ENCODE measurements around the gene HOXA7. TPM values are rescaled to one million over a fixed set of nuclear protein-coding genes. Genes with fewer than 3 reads are reported as not detected.
A peak's percentile ranks its signal among the peaks of the same experiment; 100 is the strongest.

Gene HOXA7
- total RNA-seq, 1 experiment from 2014 or later: 2.6 TPM

DNA sequence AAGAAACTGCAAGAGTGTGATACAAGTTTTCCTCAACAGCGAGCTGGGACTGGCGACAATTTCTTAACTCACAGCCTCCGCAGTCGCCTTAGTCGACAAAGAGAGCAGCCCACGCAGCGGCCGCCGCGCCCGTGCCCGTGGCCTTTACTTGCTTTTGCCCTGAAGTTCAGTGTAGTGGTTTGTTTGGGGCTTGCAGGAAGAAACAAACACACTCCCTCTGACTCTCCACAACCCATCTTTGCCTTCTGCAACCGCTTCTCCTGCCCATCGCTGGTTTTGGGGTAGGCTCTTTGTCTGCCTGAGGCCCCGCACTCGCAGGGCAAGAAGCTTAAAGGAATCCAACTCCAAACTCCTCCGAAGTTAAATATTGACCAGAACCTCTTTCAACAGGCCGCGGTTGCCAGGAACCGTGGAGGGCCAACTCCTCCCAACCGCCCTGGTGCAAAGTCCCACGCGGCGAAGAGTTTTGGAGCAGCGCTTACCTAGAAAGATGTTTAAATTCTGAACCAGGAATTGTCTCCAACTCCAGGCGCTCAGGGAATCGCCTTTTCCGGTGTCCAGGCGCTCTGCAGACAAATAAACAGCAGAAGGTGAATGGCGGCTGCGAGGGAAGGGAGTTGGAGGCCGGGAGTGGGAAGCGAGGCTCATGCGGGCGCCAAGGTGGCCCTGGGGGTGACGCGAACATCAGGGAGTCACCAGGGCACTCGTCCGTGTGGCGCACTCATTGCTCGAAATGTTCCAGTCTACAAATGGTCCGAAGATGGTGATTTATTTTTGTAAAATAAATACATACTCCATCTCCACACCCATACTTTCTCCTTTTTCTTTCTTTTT is 34.2 kb downstream of the HOXA7 start:
- intact Hi-C loops (cut with micrococcal nuclease): no loop called here
- peaks cover 24% of the 10 kb centered on the region; the same call in 1 of the 2 replicates for H3K79me2 ChIP-seq (ENCODE audit: low read length)
- no peaks in the 10 kb centered on the region for H3F3A ChIP-seq (ENCODE audit: low read length, unreplicated experiment)
- H4K20me1 ChIP-seq (ENCODE audit: low read length): no peaks in the 10 kb centered on the region
- H3K9ac ChIP-seq (ENCODE audit: low read length): peak overlapping the region; percentile 51
- H3K27ac ChIP-seq (ENCODE audit: low read length): no peak overlapping the region
- DNase-seq (no peak), ATAC-seq (peak; percentile 65)
- 0 out of 2 replicates have a peak overlapping the region, but pooled peaks have one; percentile 1 for H2AFZ ChIP-seq (ENCODE audit: low read length)
- H3K36me3 ChIP-seq (ENCODE audit: low read depth, low read length): no peaks in the 10 kb centered on the region; the same call in 1 of the 2 replicates
- no peak for TF ChIP-seq EZH2 (IDR thresholded peaks at IDR 0.05; ENCODE audit: low read length, unreplicated experiment)
- TF ChIP-seq, protein P1, sequence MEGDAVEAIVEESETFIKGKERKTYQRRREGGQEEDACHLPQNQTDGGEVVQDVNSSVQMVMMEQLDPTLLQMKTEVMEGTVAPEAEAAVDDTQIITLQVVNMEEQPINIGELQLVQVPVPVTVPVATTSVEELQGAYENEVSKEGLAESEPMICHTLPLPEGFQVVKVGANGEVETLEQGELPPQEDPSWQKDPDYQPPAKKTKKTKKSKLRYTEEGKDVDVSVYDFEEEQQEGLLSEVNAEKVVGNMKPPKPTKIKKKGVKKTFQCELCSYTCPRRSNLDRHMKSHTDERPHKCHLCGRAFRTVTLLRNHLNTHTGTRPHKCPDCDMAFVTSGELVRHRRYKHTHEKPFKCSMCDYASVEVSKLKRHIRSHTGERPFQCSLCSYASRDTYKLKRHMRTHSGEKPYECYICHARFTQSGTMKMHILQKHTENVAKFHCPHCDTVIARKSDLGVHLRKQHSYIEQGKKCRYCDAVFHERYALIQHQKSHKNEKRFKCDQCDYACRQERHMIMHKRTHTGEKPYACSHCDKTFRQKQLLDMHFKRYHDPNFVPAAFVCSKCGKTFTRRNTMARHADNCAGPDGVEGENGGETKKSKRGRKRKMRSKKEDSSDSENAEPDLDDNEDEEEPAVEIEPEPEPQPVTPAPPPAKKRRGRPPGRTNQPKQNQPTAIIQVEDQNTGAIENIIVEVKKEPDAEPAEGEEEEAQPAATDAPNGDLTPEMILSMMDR (conservative IDR thresholded peaks at IDR 0.05; ENCODE audit: low read depth, low read length): no peak
- no peak for TF ChIP-seq EZH2phosphoT487 (IDR thresholded peaks at IDR 0.05; ENCODE audit: borderline replicate concordance, low read length)
- BruUV-seq (replicated peaks): TSS peak; percentile 36
- CTCF ChIA-PET: no interaction called here
- H3K4me1 ChIP-seq (ENCODE audit: insufficient read depth, low read length): no peaks in the 10 kb centered on the region
- no peaks in the 10 kb centered on the region for H3K9me3 ChIP-seq (ENCODE audit: low read length)
- no peaks in the 10 kb centered on the region for H3K9me2 ChIP-seq (replicated peaks; ENCODE audit: low read length)
- POLR2A ChIA-PET (ENCODE audit: unreplicated experiment): interaction anchor here (0.6 to 0.7 kb wide), 3 partner anchors 9 to 26 kb away, joined by 3 to 5 read pairs (median 4); no protein-coding TSS in a partner anchor
- H3K27me3 ChIP-seq (ENCODE audit: low read length): no peaks in the 10 kb centered on the region
- peak overlapping the region; percentile 45 for H3K4me3 ChIP-seq (ENCODE audit: low read length)
- H3K4me2 ChIP-seq (ENCODE audit: low read length): peak overlapping the region; percentile 38

DNA sequence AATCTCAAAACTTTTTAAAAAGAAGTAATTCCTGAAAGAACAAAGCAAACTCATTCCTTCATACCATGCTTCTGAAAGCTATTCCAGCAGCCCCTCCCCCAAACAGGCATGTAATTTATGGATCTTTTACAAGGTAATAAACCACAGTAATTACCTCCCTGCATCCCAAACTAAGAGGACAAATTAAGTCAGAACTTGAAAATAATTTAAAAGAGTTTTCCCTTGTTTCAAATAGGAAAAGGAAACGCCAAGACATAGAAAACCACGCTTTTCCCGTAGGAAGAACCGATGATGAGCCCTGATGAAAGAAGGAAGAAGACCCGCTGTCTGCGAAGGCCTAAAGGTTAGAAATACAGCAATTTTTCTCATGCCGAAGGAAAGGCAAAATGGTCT is 34.8 kb downstream of the HOXA7 start:
- TF ChIP-seq EZH2phosphoT487 (IDR thresholded peaks at IDR 0.05; ENCODE audit: borderline replicate concordance, low read length): no peak
- TF ChIP-seq, protein P1 (conservative IDR thresholded peaks at IDR 0.05; ENCODE audit: low read depth, low read length): no peak
- no peak for TF ChIP-seq EZH2 (IDR thresholded peaks at IDR 0.05; ENCODE audit: low read length, unreplicated experiment)
- Histone ChIP-seq H3K79me2 (ENCODE audit: low read length) (peaks cover 30% of the 10 kb centered on the region), H2AFZ (ENCODE audit: low read length) (no peak overlapping the region), H3K9me3 (ENCODE audit: low read length) (no peaks in the 10 kb centered on the region), H3K27me3 (ENCODE audit: low read length) (no peaks in the 10 kb centered on the region), H3K4me1 (ENCODE audit: insufficient read depth, low read length) (peaks cover 2% of the 10 kb centered on the region), H4K20me1 (ENCODE audit: low read length) (no peaks in the 10 kb centered on the region), H3K27ac (ENCODE audit: low read length) (no peak overlapping the region), H3F3A (ENCODE audit: low read length, unreplicated experiment) (no peaks in the 10 kb centered on the region), H3K36me3 (ENCODE audit: low read depth, low read length) (no peaks in the 10 kb centered on the region; the same call in 1 of the 2 replicates), H3K9ac (ENCODE audit: low read length) (peak overlapping the region; percentile 51), H3K9me2 (replicated peaks; ENCODE audit: low read length) (no peaks in the 10 kb centered on the region), H3K4me2 (ENCODE audit: low read length) (peak overlapping the region; percentile 38), H3K4me3 (ENCODE audit: low read length) (peak overlapping the region; percentile 45)
- intact Hi-C loops (cut with micrococcal nuclease): no loop called here
- DNase-seq (no peak), ATAC-seq (no peak)
- ChIA-PET CTCF (no interaction called here), POLR2A (ENCODE audit: unreplicated experiment) (no interaction called here)
- no TSS peak for BruUV-seq (replicated peaks)

Measured in PC-3 (cell line).